Stimulated activated CD4-positive, alpha-beta T cell treated with anti-CD3 and anti-CD28 coated beads, Interleukin-1b, Interleukin-23, amount 100 ng/mL, for 48 hours (primary cell): ENCODE data around the gene TCF7L2.
"Not testable (repeated sequence)": the region's sequence is repeated elsewhere in the genome, so short reads cannot be mapped to it uniquely, and the experiment has no call there.

ENCODE experiments used
- DNase-seq: peaks from one replicate; pipeline ENCODE4 v3.0.0-alpha.2; 2020

The TCF7L2 gene

GRCh38 chr10:113099431-113100183 is 149.6 kb downstream of the TCF7L2 start:
- no peak for DNase-seq

GRCh38 chr10:113100281-113100680 is 150.2 kb downstream of the TCF7L2 start:
- DNase-seq: no peak

GRCh38 chr10:113103131-113103840 is 153.2 kb downstream of the TCF7L2 start:
- DNase-seq: no peak

GRCh38 chr10:113104047-113104446 is 154.0 kb downstream of the TCF7L2 start:
- no peak for DNase-seq

GRCh38 chr10:113108194-113108835 is 158.3 kb downstream of the TCF7L2 start:
- peak; percentile 17 for DNase-seq

GRCh38 chr10:113108948-113109347 is 158.9 kb downstream of the TCF7L2 start:
- no peak for DNase-seq

GRCh38 chr10:113109482-113109881 is 159.4 kb downstream of the TCF7L2 start:
- DNase-seq: not testable (repeated sequence)

GRCh38 chr10:113111260-113111659 is 161.2 kb downstream of the TCF7L2 start:
- DNase-seq: no peak

- DNase-seq: no peak
These were observed 162.1 kb downstream of the TCF7L2 start for GRCh38 chr10:113111900-113112853.

GRCh38 chr10:113113241-113113640 is 163.2 kb downstream of the TCF7L2 start:
- DNase-seq: no peak

- no peak for DNase-seq
These were observed 163.9 kb downstream of the TCF7L2 start for GRCh38 chr10:113113918-113114317.

- DNase-seq: no peak
These were observed 165.5 kb downstream of the TCF7L2 start for GRCh38 chr10:113115556-113115955.

GRCh38 chr10:113118882-113119281 is 168.8 kb downstream of the TCF7L2 start:
- no peak for DNase-seq

- no peak for DNase-seq
These were observed 169.8 kb downstream of the TCF7L2 start for GRCh38 chr10:113119801-113120200.

GRCh38 chr10:113121153-113121552 is 171.1 kb downstream of the TCF7L2 start:
- DNase-seq: no peak

GRCh38 chr10:113122947-113123346 is 172.9 kb downstream of the TCF7L2 start:
- no peak for DNase-seq

GRCh38 chr10:113124724-113125123 is 174.7 kb downstream of the TCF7L2 start:
- DNase-seq: no peak

- no peak for DNase-seq
These were observed 175.6 kb downstream of the TCF7L2 start for GRCh38 chr10:113125612-113126011.

GRCh38 chr10:113126229-113127201 is 176.5 kb downstream of the TCF7L2 start:
- DNase-seq: peak; percentile 43

GRCh38 chr10:113127261-113127900 is 177.3 kb downstream of the TCF7L2 start:
- no peak for DNase-seq

- no peak for DNase-seq
These were observed 177.8 kb downstream of the TCF7L2 start for GRCh38 chr10:113127901-113128283.
